MM.1S (cell line): Measurements from ENCODE around the gene COA8.

ENCODE experiments used
- DNase-seq: peaks from one replicate; pipeline ENCODE4 v3.0.0-alpha.2; 2015
- H2AFZ ChIP-seq: fragments of 300-600 bp; sonication (generic); 2 replicates; pipeline ENCODE4 v1.6.0; 2016; ENCODE audit warnings: antibody characterized with exemption, low read length
- H3F3A ChIP-seq: fragments of 300-600 bp; sonication (generic); 2 replicates; pipeline ENCODE4 v1.6.1; 2016; ENCODE audit warnings: mild to moderate bottlenecking, antibody characterized with exemption, low read length, moderate library complexity, mixed read lengths; ENCODE audit not compliant: insufficient read depth
- H3K27ac ChIP-seq: fragments of 300-600 bp; sonication (generic); 2 replicates; pipeline ENCODE4 v1.5.1; 2016; ENCODE audit warnings: mild to moderate bottlenecking, low read length
- H3K27me3 ChIP-seq: fragments of 300-600 bp; sonication (generic); replicated peaks from 2 replicates; pipeline ENCODE4 v1.6.0; 2016; ENCODE audit warnings: low read length; ENCODE audit not compliant: insufficient read depth
- H3K36me3 ChIP-seq: fragments of 300-600 bp; sonication (generic); replicated peaks from 2 replicates; pipeline ENCODE4 v1.6.1; 2016; ENCODE audit warnings: mild to moderate bottlenecking, low read length, mixed read lengths; ENCODE audit not compliant: insufficient read depth
- H3K4me1 ChIP-seq: fragments of 300-600 bp; sonication (generic); 2 replicates; pipeline ENCODE4 v1.6.1; 2016; ENCODE audit warnings: low read length, mixed read lengths
- H3K4me2 ChIP-seq: fragments of 300-600 bp; sonication (generic); 2 replicates; pipeline ENCODE4 v1.6.0; 2016; ENCODE audit warnings: low read depth, low read length
- H3K4me3 ChIP-seq: fragments of 300-600 bp; sonication (generic); 2 replicates; pipeline ENCODE4 v1.5.1; 2016; ENCODE audit warnings: low read length, mixed read lengths
- H3K79me2 ChIP-seq: fragments of 300-600 bp; sonication (generic); 2 replicates; pipeline ENCODE4 v1.6.1; 2016; ENCODE audit warnings: mixed run types, low read length, mixed read lengths
- H3K9ac ChIP-seq: fragments of 300-600 bp; sonication (generic); 2 replicates; pipeline ENCODE4 v1.6.1; 2016; ENCODE audit warnings: low read length, mixed read lengths
- H3K9me2 ChIP-seq: fragments of 300-600 bp; sonication (generic); replicated peaks from 2 replicates; pipeline ENCODE4 v1.6.1; 2016; ENCODE audit warnings: mild to moderate bottlenecking, low read length, mixed read lengths; ENCODE audit not compliant: insufficient read depth
- H3K9me3 ChIP-seq: fragments of 300-600 bp; sonication (generic); replicated peaks from 2 replicates; pipeline ENCODE4 v1.6.1; 2016; ENCODE audit warnings: mild to moderate bottlenecking, low read length, mixed read lengths; ENCODE audit not compliant: insufficient read depth
- H4K20me1 ChIP-seq: fragments of 300-600 bp; sonication (generic); 2 replicates; pipeline ENCODE4 v1.6.1; 2016; ENCODE audit warnings: mild to moderate bottlenecking, low read length, moderate library complexity, mixed read lengths; ENCODE audit not compliant: insufficient read depth
- CTCF ChIP-seq: fragments of 300-600 bp; sonication (generic); IDR thresholded peaks from 2 replicates; pipeline ENCODE4 v1.5.1; 2016; ENCODE audit warnings: antibody characterized with exemption, low read length, mixed read lengths
- EZH2 ChIP-seq: fragments of 300-600 bp; sonication (generic); optimal IDR thresholded peaks from 2 replicates; pipeline ENCODE3; 2017; ENCODE audit warnings: low read depth, mild to moderate bottlenecking, antibody characterized with exemption, low read length, mixed read lengths
- EZH2phosphoT487 ChIP-seq: fragments of 300-600 bp; sonication (generic); IDR thresholded peaks from 2 replicates; pipeline ENCODE4 v1.6.1; 2018; ENCODE audit warnings: antibody characterized with exemption, low read length

Gene COA8

GRCh38 chr14:103568952-103569351, 6.2 kb downstream of the COA8 start:
- no peaks in the 10 kb centered on the region for H3K9me3 ChIP-seq
- no peak overlapping the region for H3K4me3 ChIP-seq
- TF ChIP-seq EZH2phosphoT487 = no peak
- no peaks in the 10 kb centered on the region for H4K20me1 ChIP-seq
- peaks cover 17% of the 10 kb centered on the region for H3K79me2 ChIP-seq
- no peaks in the 10 kb centered on the region for H3F3A ChIP-seq
- no peaks in the 10 kb centered on the region for H3K9me2 ChIP-seq
- no peak for DNase-seq
- no peaks in the 10 kb centered on the region for H3K27me3 ChIP-seq
- no peaks in the 10 kb centered on the region for H3K4me1 ChIP-seq
- no peak overlapping the region for H3K4me2 ChIP-seq
- H3K27ac ChIP-seq = no peak overlapping the region
- H3K9ac ChIP-seq = no peak overlapping the region
- H2AFZ ChIP-seq = no peak overlapping the region
- no peaks in the 10 kb centered on the region for H3K36me3 ChIP-seq

- Histone ChIP-seq H3K9me3 (no peaks in the 10 kb centered on the region), H3K27ac (no peak overlapping the region), H2AFZ (no peak overlapping the region), H4K20me1 (no peaks in the 10 kb centered on the region), H3F3A (no peaks in the 10 kb centered on the region), H3K4me3 (no peak overlapping the region), H3K79me2 (peaks cover 13% of the 10 kb centered on the region), H3K9me2 (no peaks in the 10 kb centered on the region), H3K4me1 (no peaks in the 10 kb centered on the region), H3K9ac (no peak overlapping the region), H3K36me3 (no peaks in the 10 kb centered on the region), H3K4me2 (no peak overlapping the region), H3K27me3 (no peaks in the 10 kb centered on the region)
- no peak for TF ChIP-seq EZH2phosphoT487
- DNase-seq = no peak
Measured at GRCh38 chr14:103569408-103569807, 6.6 kb downstream of the COA8 start.

GRCh38 chr14:103574104-103574503, 11.3 kb downstream of the COA8 start:
- no peak for TF ChIP-seq EZH2phosphoT487
- no peak for TF ChIP-seq CTCF
- no peak for TF ChIP-seq EZH2
- Histone ChIP-seq H3K36me3 (no peaks in the 10 kb centered on the region), H3K27me3 (no peaks in the 10 kb centered on the region), H3K9me2 (no peaks in the 10 kb centered on the region), H4K20me1 (no peaks in the 10 kb centered on the region), H3K4me2 (no peak overlapping the region), H3K9ac (no peak overlapping the region), H2AFZ (no peak overlapping the region), H3K4me1 (no peaks in the 10 kb centered on the region), H3K4me3 (no peak overlapping the region), H3K27ac (no peak overlapping the region), H3K79me2 (no peaks in the 10 kb centered on the region), H3K9me3 (no peaks in the 10 kb centered on the region), H3F3A (no peaks in the 10 kb centered on the region)
- DNase-seq = no peak

- Histone ChIP-seq H3K9me3 (no peaks in the 10 kb centered on the region), H2AFZ (no peak overlapping the region), H3K9me2 (no peaks in the 10 kb centered on the region), H3K4me2 (no peak overlapping the region), H3K79me2 (no peaks in the 10 kb centered on the region), H3F3A (no peaks in the 10 kb centered on the region), H3K27ac (no peak overlapping the region), H3K27me3 (no peaks in the 10 kb centered on the region), H4K20me1 (no peaks in the 10 kb centered on the region), H3K4me1 (no peaks in the 10 kb centered on the region), H3K4me3 (no peak overlapping the region), H3K9ac (no peak overlapping the region), H3K36me3 (no peaks in the 10 kb centered on the region)
- DNase-seq = no peak
- TF ChIP-seq CTCF (no peak), EZH2phosphoT487 (no peak), EZH2 (no peak)
Measured at GRCh38 chr14:103574707-103575285, 12.0 kb downstream of the COA8 start.
